ENCODE measurements around the gene CSNK2A1. TPM values are rescaled to one million over a fixed set of nuclear protein-coding genes. Genes with fewer than 3 reads are reported as not detected.

CSNK2A1 gene
- total and polyA plus RNA-seq, 2 donors (not counting 1 experiment from before 2014, with no cell fraction given) = 28.3 to 125 TPM

- H4K20me1 ChIP-seq (ENCODE audit: control insufficient read depth, insufficient read depth, low read length, poor library complexity, severe bottlenecking) = no peaks in the 10 kb centered on the region
- no peak for ATAC-seq (ENCODE audit: low read depth)
- no peak for DNase-seq
- no peak overlapping the region for H3K27ac ChIP-seq (ENCODE audit: low read length in 2 of 2)
- H3K4me3 ChIP-seq (ENCODE audit: control extremely low read depth in 1 of 5, extremely low read depth in 1 of 5, insufficient read depth in 1 of 5, low read depth in 2 of 5, low read length in 4 of 5) = no peak overlapping the region
- no peak for TF ChIP-seq CTCF (IDR thresholded peaks at IDR 0.05)
- TF ChIP-seq EZH2 (IDR thresholded peaks at IDR 0.05; ENCODE audit: borderline replicate concordance, insufficient read depth, low read depth, low read length, poor library complexity, severe bottlenecking) = no peak
- no peak overlapping the region for H3K9ac ChIP-seq (ENCODE audit: low read length)
- no peak overlapping the region for H3K27ac Mint-ChIP-seq
- H3K9me3 ChIP-seq (ENCODE audit: control extremely low read depth in 1 of 3, control insufficient read depth in 2 of 3, insufficient read depth in 1 of 3, low read length in 2 of 3) = no peaks in the 10 kb centered on the region
- H2AFZ ChIP-seq (ENCODE audit: insufficient read depth, low read depth, low read length, poor library complexity, severe bottlenecking) = no peak overlapping the region
- H3K9me3 Mint-ChIP-seq (ENCODE audit: insufficient read depth) = no peaks in the 10 kb centered on the region
- POLR2A ChIA-PET = no interaction called here
- H3K4me3 Mint-ChIP-seq = no peak overlapping the region
- no peaks in the 10 kb centered on the region for H3K79me2 ChIP-seq (ENCODE audit: control insufficient read depth, insufficient read depth, low read length)
- no peak overlapping the region for H3K4me2 ChIP-seq (replicated peaks; ENCODE audit: low read depth, low read length, poor library complexity, severe bottlenecking)
- H3K27me3 Mint-ChIP-seq = peaks cover 27% of the 10 kb centered on the region
- WGBS (ENCODE audit: insufficient coverage) = 96% methylated on average over 3 of the region's 3 CpGs
- intact Hi-C loops (cut with micrococcal nuclease) = no loop called here
- H3K4me1 Mint-ChIP-seq = no peaks in the 10 kb centered on the region
- peaks cover 0 to 2% of the 10 kb centered on the region in 2 donors for H3K4me1 ChIP-seq (ENCODE audit: control insufficient read depth in 2 of 2, insufficient read depth in 2 of 2, low read length in 2 of 2)
- no peaks in the 10 kb centered on the region for H3K36me3 ChIP-seq (replicated peaks in 1 of 2; ENCODE audit: control extremely low read depth in 1 of 2, control insufficient read depth in 1 of 2, extremely low read depth in 1 of 2, insufficient read depth in 2 of 2, low read length in 1 of 2)
- H3K27me3 ChIP-seq (replicated peaks in 1 of 4; ENCODE audit: control extremely low read depth in 1 of 4, control insufficient read depth in 3 of 4, insufficient read depth in 4 of 4, low read length in 3 of 4) = peaks cover 0 to 13% (median 1%) of the 10 kb centered on the region in 4 experiments
- CTCF ChIA-PET = interaction anchor here (0.8 to 2.3 kb wide), 2 partner anchors 81 to 175 kb away, joined by 4 to 13 read pairs; no protein-coding TSS in a partner anchor
These were observed 20.6 kb upstream of the CSNK2A1 start for GRCh38 chr20:564192-564591.

DNA sequence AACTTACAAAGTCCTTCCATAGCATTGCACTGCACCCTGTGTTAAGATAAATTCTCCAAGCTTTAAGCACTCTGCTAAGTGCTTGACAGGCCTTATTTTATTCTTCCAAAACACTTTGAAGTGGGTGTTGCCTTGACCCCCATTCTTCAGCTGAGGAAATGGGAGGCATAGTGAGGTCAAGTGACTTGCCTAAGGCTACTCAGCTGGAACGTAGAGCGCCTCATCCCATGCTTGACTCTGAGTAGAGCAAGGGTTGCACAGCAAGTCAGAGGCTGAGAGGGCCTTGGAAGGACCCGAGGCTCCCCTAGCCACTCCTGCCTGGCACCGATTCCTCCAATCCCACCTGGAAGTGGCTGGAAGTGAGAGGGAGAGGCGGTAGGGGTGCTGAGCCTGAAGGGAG lies 19.6 kb upstream of the CSNK2A1 start:
- Histone ChIP-seq H2AFZ (ENCODE audit: insufficient read depth, low read depth, low read length, poor library complexity, severe bottlenecking) (no peak overlapping the region), H3K79me2 (ENCODE audit: control insufficient read depth, insufficient read depth, low read length) (no peaks in the 10 kb centered on the region), H3K36me3 (replicated peaks in 1 of 2; ENCODE audit: control extremely low read depth in 1 of 2, control insufficient read depth in 1 of 2, extremely low read depth in 1 of 2, insufficient read depth in 2 of 2, low read length in 1 of 2) (no peaks in the 10 kb centered on the region), H3K4me3 (ENCODE audit: control extremely low read depth in 1 of 5, extremely low read depth in 1 of 5, insufficient read depth in 1 of 5, low read depth in 2 of 5, low read length in 4 of 5) (no peak overlapping the region), H4K20me1 (ENCODE audit: control insufficient read depth, insufficient read depth, low read length, poor library complexity, severe bottlenecking) (no peaks in the 10 kb centered on the region), H3K4me2 (replicated peaks; ENCODE audit: low read depth, low read length, poor library complexity, severe bottlenecking) (no peak overlapping the region), H3K9ac (ENCODE audit: low read length) (no peak overlapping the region), H3K4me1 (ENCODE audit: control insufficient read depth in 2 of 2, insufficient read depth in 2 of 2, low read length in 2 of 2) (peaks cover 0 to 2% of the 10 kb centered on the region in 2 donors), H3K27me3 (replicated peaks in 1 of 4; ENCODE audit: control extremely low read depth in 1 of 4, control insufficient read depth in 3 of 4, insufficient read depth in 4 of 4, low read length in 3 of 4) (peaks cover 0 to 6% (median 1%) of the 10 kb centered on the region in 4 experiments), H3K27ac (ENCODE audit: low read length in 2 of 2) (no peak overlapping the region), H3K9me3 (ENCODE audit: control extremely low read depth in 1 of 3, control insufficient read depth in 2 of 3, insufficient read depth in 1 of 3, low read length in 2 of 3) (no peaks in the 10 kb centered on the region)
- TF ChIP-seq CTCF (IDR thresholded peaks at IDR 0.05) (no peak), EZH2 (IDR thresholded peaks at IDR 0.05; ENCODE audit: borderline replicate concordance, insufficient read depth, low read depth, low read length, poor library complexity, severe bottlenecking) (no peak)
- ATAC-seq (ENCODE audit: low read depth) (no peak), DNase-seq (no peak)
- no peaks in the 10 kb centered on the region for H3K9me3 Mint-ChIP-seq (ENCODE audit: insufficient read depth)
- H3K27ac Mint-ChIP-seq = no peak overlapping the region
- no peak overlapping the region for H3K4me3 Mint-ChIP-seq
- H3K27me3 Mint-ChIP-seq = peaks cover 23% of the 10 kb centered on the region
- ChIA-PET CTCF (interaction anchor here (1.0 to 2.3 kb wide), 4 partner anchors 82 to 394 kb away, joined by 3 to 13 read pairs (median 6); no protein-coding TSS in a partner anchor), POLR2A (no interaction called here)
- H3K4me1 Mint-ChIP-seq = no peaks in the 10 kb centered on the region
- WGBS (ENCODE audit: insufficient coverage) = 96% methylated on average over 3 of the region's 5 CpGs
- intact Hi-C loops (cut with micrococcal nuclease) = no loop called here
